HG03045 (cell line): ENCODE measurements around the gene MAP3K7CL.
"Not testable (repeated sequence)": the region's sequence is repeated elsewhere in the genome, so short reads cannot be mapped to it uniquely, and the experiment has no call there.

ENCODE experiments used
- ATAC-seq: cut with Tn5 transposase; IDR thresholded peaks from one replicate; pipeline ENCODE4 v1.9.1; 2021; ENCODE audit warnings: mild to moderate bottlenecking, moderate library complexity; ENCODE audit not compliant: unreplicated experiment

MAP3K7CL gene

GRCh38 chr21:29166853-29167252 is 36.4 kb downstream of the MAP3K7CL start:
- no peak for ATAC-seq

DNA sequence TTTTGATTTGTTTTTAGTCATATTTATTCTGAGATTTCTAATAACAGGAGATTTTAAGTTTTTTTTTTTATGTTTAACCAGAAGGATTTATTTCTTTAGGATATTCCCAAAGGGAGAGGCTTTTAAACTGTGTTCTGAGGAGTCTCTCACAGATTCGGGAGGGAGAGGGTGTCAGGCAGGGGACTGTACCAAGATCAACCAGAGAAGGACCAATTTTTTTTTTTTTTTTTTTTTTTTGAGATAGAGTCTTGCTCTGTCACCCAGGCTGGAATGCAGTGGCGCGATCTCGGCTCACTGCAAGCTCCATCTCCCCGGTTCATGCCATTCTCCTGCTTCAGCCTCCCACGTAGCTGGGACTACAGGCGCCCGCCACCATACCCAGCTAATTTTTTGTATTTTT is 37.0 kb downstream of the MAP3K7CL start:
- ATAC-seq, result not testable (repeated sequence)

DNA sequence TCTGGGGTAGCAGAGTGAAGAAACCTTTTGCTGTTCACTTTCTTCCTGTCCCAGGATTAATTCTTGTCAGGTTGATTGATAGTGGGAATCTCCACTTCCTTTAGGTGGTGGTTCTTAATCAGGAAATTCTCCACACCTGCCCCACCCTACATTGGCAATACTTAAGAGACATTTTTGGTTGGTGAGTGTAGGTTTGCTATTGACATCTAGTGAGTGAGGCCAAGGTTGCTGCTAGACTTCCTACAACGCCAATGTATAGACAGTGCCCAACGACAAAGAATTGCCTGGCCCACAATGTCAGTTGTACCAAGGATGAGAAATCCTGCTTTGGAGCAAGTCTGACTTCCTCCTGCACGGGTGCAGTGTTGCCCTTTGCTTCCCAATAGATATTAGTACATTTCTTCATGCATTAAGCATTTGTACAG is 38.5 kb downstream of the MAP3K7CL start:
- no peak for ATAC-seq

GRCh38 chr21:29170944-29171343 is 40.5 kb downstream of the MAP3K7CL start:
- ATAC-seq, result no peak

DNA sequence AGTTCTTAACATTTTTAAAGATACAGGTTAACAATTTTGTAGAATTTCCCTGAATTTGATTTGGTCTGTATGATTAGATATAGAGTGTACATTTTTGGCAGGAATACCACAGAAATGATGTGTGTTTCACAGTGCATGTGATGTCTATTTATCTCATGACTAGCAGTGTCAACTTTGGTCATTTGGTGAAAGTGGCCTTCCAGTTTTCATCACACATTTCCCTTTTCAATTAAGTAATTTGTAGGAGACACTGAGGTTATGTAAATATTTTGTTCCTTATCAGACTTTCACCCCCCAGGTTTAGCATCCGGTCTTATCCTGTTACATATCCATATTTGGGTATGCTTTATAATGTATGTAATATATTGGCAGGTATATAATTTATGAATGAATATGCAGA is 41.8 kb downstream of the MAP3K7CL start:
- ATAC-seq, result no peak

- no peak for ATAC-seq
Observed at GRCh38 chr21:29174607-29175013, 44.2 kb downstream of the MAP3K7CL start.

DNA sequence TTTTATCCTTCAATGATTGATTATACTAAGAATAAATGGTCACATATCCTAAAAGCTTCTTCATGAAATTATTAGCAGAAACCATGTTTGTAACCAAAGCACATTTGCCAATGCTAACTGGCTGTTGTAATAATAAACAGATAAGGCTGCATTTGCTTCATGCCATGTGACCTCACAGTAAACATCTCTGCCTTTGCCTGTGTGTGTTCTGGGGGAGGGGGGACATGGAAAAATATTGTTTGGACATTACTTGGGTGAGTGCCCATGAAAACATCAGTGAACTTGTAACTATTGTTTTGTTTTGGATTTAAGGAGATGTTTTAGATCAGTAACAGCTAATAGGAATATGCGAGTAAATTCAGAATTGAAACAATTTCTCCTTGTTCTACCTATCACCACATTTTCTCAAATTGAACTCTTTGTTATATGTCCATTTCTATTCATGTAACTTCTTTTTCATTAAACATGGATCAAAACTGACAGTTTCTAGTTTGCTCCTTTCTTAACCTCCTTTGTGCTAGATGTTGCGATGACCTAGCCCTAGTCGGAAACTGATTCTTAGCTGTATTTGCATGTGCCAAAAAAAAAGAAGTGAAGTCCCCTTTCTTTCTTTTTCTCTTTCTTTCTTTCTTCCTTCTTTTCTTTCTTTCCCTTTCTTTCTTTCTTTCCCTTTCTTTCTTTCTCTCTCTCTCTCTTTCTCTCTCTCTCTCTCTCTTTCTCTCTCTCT is 45.1 kb downstream of the MAP3K7CL start:
- ATAC-seq, result no peak

DNA sequence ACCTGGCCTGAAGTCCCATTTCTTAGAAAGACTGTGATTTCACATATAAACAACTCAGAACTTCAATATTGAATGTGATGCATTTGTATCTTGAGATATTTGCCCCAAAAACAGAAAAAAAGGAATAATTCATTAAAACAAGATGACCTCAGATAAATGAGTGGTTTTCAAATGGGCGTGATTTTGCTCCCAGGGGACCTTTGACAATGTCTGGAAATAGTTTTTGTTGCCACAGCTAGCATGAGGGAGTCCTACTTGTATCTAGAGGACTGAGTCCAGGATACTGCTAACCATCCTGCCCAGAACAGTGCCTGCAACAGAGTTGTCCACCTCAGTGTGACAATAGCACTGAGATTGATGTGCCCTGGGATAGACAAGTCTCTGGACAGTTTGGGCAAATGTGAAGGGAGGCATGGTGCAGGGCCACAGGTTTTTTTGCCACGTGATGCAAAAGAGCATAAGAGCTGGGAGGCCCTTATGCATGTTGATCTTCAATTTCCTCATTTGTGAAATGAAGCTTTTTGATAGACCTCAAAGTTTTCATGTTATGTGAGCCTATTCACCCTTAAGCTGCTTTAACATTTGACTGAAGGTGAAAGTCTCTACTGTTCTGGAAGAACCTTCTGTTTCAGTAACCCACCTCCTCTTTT is 46.2 kb downstream of the MAP3K7CL start:
- ATAC-seq, result no peak

GRCh38 chr21:29177800-29178199 is 47.4 kb downstream of the MAP3K7CL start:
- no peak for ATAC-seq

DNA sequence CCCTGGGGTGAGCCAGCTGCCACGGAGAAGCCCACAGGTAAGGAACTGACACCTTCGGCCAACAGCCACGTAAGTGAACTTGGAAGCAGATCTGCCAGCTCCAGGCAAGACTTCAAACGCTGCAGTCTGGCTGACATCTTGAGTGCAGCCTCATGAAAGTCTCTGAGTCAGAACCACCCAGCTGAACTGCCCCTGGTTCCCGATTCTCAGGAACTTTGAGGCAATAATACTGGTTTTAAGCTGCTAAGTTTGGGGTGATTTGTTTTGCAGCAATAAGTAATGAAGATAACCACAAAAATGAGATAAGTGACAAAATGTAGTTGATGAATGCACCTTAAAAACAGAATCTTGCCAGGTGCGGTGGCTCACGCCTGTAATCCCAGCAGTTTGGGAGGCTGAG is 48.5 kb downstream of the MAP3K7CL start:
- ATAC-seq, result no peak

GRCh38 chr21:29179503-29179902 is 49.1 kb downstream of the MAP3K7CL start:
- no peak for ATAC-seq

GRCh38 chr21:29181799-29182470 is 51.5 kb downstream of the MAP3K7CL start:
- peak; percentile 60 for ATAC-seq

- ATAC-seq, result no peak
Observed at GRCh38 chr21:29182691-29183092, 52.2 kb downstream of the MAP3K7CL start.

GRCh38 chr21:29184037-29184436 is 53.6 kb downstream of the MAP3K7CL start:
- no peak for ATAC-seq

DNA sequence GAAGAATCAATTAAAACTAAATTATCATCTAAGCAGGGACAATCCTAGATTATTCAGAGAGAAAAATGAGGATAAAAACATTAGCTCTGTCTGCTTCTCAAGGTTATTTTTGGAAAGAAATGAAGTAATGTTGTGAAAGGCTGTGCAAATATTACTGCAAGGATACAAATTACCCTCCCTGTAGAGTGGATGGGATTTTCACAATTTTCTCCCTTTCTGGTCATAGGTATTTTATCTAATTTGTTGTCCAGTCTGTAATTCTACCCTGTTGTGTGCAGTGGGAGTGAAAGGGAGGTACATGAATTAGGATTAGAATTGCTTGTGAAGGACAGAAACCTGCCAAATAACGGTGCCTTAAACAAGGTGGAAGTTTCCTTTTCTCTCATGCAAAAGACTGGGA is 54.7 kb downstream of the MAP3K7CL start:
- no peak for ATAC-seq

- no peak for ATAC-seq
Observed at GRCh38 chr21:29185633-29186032, 55.2 kb downstream of the MAP3K7CL start.

GRCh38 chr21:29186246-29186645 is 55.8 kb downstream of the MAP3K7CL start:
- ATAC-seq, result no peak

DNA sequence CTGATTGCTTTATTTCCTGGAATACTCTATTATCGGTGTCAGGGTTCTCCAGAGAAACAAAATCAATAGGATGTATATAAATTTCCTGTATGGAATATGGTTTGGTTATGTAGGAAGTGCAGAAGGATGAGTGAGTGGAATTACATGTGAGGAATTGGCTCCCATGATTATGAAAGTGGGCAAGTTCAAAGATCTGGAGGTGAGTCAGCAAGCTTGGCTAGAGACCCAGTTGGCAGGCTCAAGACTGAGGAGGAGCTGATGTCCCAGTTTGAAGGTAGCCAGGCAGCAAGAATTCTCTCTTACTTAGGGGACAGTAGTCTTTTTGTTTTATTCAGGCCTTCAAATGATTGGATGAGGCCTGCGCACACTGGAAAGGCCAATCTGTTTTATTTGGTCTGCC is 57.5 kb downstream of the MAP3K7CL start:
- ATAC-seq, result no peak

- no peak for ATAC-seq
Observed at GRCh38 chr21:29189353-29189752, 58.9 kb downstream of the MAP3K7CL start.

DNA sequence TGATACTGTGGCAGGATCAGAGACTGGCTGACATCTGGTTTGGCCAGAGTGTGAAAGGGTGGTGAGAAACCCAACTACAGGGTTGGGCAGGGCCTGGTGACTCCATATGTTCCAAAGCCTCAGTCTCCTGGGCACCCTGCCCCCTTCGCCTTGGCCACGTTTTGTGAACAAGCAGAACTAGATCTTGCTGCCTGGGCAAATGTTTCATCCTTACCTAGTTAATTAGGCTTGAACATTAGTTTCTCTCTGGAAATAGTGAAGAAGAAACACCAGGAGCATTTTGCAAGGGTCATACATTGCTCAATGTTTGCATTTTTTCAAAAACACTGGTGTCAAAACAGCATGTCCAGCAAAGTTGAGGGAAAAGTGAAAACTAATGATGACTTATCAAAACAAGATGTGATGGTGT is 60.5 kb downstream of the MAP3K7CL start:
- no peak for ATAC-seq

GRCh38 chr21:29193072-29193471 is 62.6 kb downstream of the MAP3K7CL start:
- ATAC-seq, result no peak

- ATAC-seq, result no peak
Observed at GRCh38 chr21:29193901-29194300, 63.5 kb downstream of the MAP3K7CL start.
